ENCODE results near the gene AIMP1.

AIMP1 gene

DNA sequence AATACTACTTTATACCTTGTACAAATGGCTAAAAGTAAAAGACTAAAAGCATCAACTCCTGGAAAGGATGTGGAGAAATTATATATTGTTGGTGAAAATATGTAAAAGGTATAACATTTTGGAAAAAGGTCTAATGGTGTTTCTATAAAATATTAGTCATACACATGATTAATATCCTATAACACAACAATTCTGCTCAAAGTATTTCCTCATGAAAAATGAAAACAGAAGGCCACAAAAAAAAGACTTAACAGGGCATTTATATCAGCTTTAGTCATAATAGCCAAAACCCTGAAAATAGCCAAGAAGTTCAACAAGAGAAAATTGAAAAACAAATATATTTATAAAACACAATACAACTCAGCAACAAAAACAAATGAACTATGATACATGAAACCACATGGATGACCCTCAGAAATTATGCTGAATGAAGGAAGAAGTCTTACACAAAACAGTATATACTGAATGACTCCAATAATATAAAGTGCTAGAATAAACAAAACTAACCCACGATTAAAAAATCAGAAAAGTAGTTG lies 39.1 kb upstream of the AIMP1 start:
- TF ChIP-seq ZNF548 (tag by site-specific recombination; IDR thresholded peaks at IDR 0.05) = no peak
- TF ChIP-seq ZNF449 (tag by site-specific recombination; IDR thresholded peaks at IDR 0.05) = no peak
- no peak for TF ChIP-seq ZNF768 (tag by site-specific recombination; IDR thresholded peaks at IDR 0.05)
- TF ChIP-seq GLI4 (tag by site-specific recombination; IDR thresholded peaks at IDR 0.05) = no peak
- no peak for TF ChIP-seq ZBTB48 (tag by site-specific recombination; IDR thresholded peaks at IDR 0.05)
- no peak for TF ChIP-seq ZNF558 (tag by site-specific recombination; IDR thresholded peaks at IDR 0.05)
- TF ChIP-seq ZNF133 (tag by site-specific recombination; IDR thresholded peaks at IDR 0.05) = no peak
- no peak for TF ChIP-seq KLF16 (tag by site-specific recombination; IDR thresholded peaks at IDR 0.05)
- TF ChIP-seq ZNF621 (tag by site-specific recombination; IDR thresholded peaks at IDR 0.05) = no peak
- TF ChIP-seq ZNF521 (tag by site-specific recombination; IDR thresholded peaks at IDR 0.05) = no peak
- no peak for TF ChIP-seq ZNF18 (tag by site-specific recombination; IDR thresholded peaks at IDR 0.05)
- TF ChIP-seq ZNF544 (tag by site-specific recombination; IDR thresholded peaks at IDR 0.05) = no peak
- TF ChIP-seq ZNF16 (tag by site-specific recombination; IDR thresholded peaks at IDR 0.05; ENCODE audit: low read depth) = no peak
- TF ChIP-seq REPIN1 (tag by site-specific recombination; IDR thresholded peaks at IDR 0.05; ENCODE audit: low read depth) = no peak
- no peak for TF ChIP-seq ZNF202 (tag by site-specific recombination; IDR thresholded peaks at IDR 0.05; ENCODE audit: borderline replicate concordance)
- no peak for TF ChIP-seq ZBTB7A (tag by site-specific recombination; IDR thresholded peaks at IDR 0.05; ENCODE audit: low read depth)
- no peak for TF ChIP-seq MEIS1 (CRISPR knock-in tag; IDR thresholded peaks at IDR 0.05; ENCODE audit: borderline replicate concordance)
- TF ChIP-seq ZNF174 (tag by site-specific recombination; IDR thresholded peaks at IDR 0.05) = no peak
- no peak overlapping the region for H3K4me3 ChIP-seq (ENCODE audit: low read depth, low read length)
- no peaks in the 10 kb centered on the region for H3K36me3 ChIP-seq (ENCODE audit: control insufficient read depth in 2 of 2, insufficient read depth in 1 of 2, low read length in 2 of 2)
- H3K4me1 ChIP-seq (ENCODE audit: control insufficient read depth, insufficient read depth, low read length) = no peaks in the 10 kb centered on the region
- H3K27ac ChIP-seq (ENCODE audit: extremely low read depth, low read depth, low read length) = no peak overlapping the region
- ChIA-PET CTCF (no interaction called here), POLR2A (no interaction called here)
- no peaks in the 10 kb centered on the region for H3K9me3 ChIP-seq (ENCODE audit: control insufficient read depth, insufficient read depth, low read depth, low read length)

GRCh38 chr4:106284227-106284626 lies 32.1 kb upstream of the AIMP1 start:
- ChIA-PET POLR2A (no interaction called here), CTCF (no interaction called here)
- Histone ChIP-seq H3K27ac (ENCODE audit: extremely low read depth, low read depth, low read length) (no peak overlapping the region), H3K4me3 (ENCODE audit: low read depth, low read length) (no peak overlapping the region), H3K9me3 (ENCODE audit: control insufficient read depth, insufficient read depth, low read depth, low read length) (no peaks in the 10 kb centered on the region), H3K4me1 (ENCODE audit: control insufficient read depth, insufficient read depth, low read length) (no peaks in the 10 kb centered on the region), H3K36me3 (ENCODE audit: control insufficient read depth in 2 of 2, insufficient read depth in 1 of 2, low read length in 2 of 2) (no peaks in the 10 kb centered on the region)
- TF ChIP-seq HOXC10 (CRISPR knock-in tag; IDR thresholded peaks at IDR 0.05) = no peak
- no peak for TF ChIP-seq ZNF623 (tag by site-specific recombination; IDR thresholded peaks at IDR 0.05)
- TF ChIP-seq, protein P1, sequence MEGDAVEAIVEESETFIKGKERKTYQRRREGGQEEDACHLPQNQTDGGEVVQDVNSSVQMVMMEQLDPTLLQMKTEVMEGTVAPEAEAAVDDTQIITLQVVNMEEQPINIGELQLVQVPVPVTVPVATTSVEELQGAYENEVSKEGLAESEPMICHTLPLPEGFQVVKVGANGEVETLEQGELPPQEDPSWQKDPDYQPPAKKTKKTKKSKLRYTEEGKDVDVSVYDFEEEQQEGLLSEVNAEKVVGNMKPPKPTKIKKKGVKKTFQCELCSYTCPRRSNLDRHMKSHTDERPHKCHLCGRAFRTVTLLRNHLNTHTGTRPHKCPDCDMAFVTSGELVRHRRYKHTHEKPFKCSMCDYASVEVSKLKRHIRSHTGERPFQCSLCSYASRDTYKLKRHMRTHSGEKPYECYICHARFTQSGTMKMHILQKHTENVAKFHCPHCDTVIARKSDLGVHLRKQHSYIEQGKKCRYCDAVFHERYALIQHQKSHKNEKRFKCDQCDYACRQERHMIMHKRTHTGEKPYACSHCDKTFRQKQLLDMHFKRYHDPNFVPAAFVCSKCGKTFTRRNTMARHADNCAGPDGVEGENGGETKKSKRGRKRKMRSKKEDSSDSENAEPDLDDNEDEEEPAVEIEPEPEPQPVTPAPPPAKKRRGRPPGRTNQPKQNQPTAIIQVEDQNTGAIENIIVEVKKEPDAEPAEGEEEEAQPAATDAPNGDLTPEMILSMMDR (tag by site-specific recombination; IDR thresholded peaks at IDR 0.05) = no peak
- TF ChIP-seq ZNF114 (tag by site-specific recombination; IDR thresholded peaks at IDR 0.05) = no peak
- no peak for TF ChIP-seq ZNF266 (tag by site-specific recombination; IDR thresholded peaks at IDR 0.05; ENCODE audit: low read depth)
- TF ChIP-seq ZBTB8A (tag by site-specific recombination; IDR thresholded peaks at IDR 0.05) = no peak
- no peak for TF ChIP-seq ZNF707 (tag by site-specific recombination; IDR thresholded peaks at IDR 0.05)
- TF ChIP-seq, protein P2, sequence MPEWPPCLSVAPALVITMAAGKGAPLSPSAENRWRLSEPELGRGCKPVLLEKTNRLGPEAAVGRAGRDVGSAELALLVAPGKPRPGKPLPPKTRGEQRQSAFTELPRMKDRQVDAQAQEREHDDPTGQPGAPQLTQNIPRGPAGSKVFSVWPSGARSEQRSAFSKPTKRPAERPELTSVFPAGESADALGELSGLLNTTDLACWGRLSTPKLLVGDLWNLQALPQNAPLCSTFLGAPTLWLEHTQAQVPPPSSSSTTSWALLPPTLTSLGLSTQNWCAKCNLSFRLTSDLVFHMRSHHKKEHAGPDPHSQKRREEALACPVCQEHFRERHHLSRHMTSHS (tag by site-specific recombination; IDR thresholded peaks at IDR 0.05) = no peak
- no peak for TF ChIP-seq ZNF837 (tag by site-specific recombination; IDR thresholded peaks at IDR 0.05)
- no peak for TF ChIP-seq ZNF768 (tag by site-specific recombination; IDR thresholded peaks at IDR 0.05)
- TF ChIP-seq, protein P3, sequence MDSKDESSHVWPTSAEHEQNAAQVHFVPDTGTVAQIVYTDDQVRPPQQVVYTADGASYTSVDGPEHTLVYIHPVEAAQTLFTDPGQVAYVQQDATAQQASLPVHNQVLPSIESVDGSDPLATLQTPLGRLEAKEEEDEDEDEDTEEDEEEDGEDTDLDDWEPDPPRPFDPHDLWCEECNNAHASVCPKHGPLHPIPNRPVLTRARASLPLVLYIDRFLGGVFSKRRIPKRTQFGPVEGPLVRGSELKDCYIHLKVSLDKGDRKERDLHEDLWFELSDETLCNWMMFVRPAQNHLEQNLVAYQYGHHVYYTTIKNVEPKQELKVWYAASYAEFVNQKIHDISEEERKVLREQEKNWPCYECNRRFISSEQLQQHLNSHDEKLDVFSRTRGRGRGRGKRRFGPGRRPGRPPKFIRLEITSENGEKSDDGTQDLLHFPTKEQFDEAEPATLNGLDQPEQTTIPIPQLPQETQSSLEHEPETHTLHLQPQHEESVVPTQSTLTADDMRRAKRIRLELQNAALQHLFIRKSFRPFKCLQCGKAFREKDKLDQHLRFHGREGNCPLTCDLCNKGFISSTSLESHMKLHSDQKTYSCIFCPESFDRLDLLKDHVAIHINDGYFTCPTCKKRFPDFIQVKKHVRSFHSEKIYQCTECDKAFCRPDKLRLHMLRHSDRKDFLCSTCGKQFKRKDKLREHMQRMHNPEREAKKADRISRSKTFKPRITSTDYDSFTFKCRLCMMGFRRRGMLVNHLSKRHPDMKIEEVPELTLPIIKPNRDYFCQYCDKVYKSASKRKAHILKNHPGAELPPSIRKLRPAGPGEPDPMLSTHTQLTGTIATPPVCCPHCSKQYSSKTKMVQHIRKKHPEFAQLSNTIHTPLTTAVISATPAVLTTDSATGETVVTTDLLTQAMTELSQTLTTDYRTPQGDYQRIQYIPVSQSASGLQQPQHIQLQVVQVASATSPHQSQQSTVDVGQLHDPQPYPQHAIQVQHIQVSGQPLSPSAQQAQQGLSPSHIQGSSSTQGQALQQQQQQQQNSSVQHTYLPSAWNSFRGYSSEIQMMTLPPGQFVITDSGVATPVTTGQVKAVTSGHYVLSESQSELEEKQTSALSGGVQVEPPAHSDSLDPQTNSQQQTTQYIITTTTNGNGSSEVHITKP (tag by site-specific recombination; IDR thresholded peaks at IDR 0.05) = no peak
